H1 (cell line): ENCODE results near the gene RNASEL. TPM values are rescaled to one million over a fixed set of nuclear protein-coding genes. Genes with fewer than 3 reads are reported as not detected.

Experiments used
- CTCF ChIA-PET: fragments of 300-600 bp; sonication (Branson Sonifier 250); formaldehyde crosslinking; loops from one replicate; lab custom pipeline; 2021; ENCODE audit not compliant: partially characterized antibody; lab: Charles Lee
- POLR2A ChIA-PET: fragments of 300-600 bp; sonication (Branson Sonifier 250); formaldehyde crosslinking; loops from one replicate; lab custom pipeline; 2021; ENCODE audit warnings: inconsistent platforms; ENCODE audit not compliant: partially characterized antibody; lab: Charles Lee
- DNase-seq, 2 experiments: peaks; one replicate each; pipeline versions ENCODE4 v3.0.0 to v3.0.0-alpha.2; 2010 to 2022; ENCODE audit warnings: low spot score in 2 of 2, low read depth in 1 of 2, mixed read lengths in 1 of 2
- FAIRE-seq: peaks from 2 replicates; lab custom pipeline; 2011; peaks lifted over from hg19 to GRCh38; lab: Jason Lieb, UNC
- H2AFZ ChIP-seq: 2 replicates; pipeline ENCODE4 v1.8.1; 2012; ENCODE audit warnings: low read length, inconsistent platforms
- H2AK5ac ChIP-seq: 2 replicates; pipeline ENCODE4 v1.6.1; 2013; ENCODE audit warnings: low read depth, low read length
- H2BK120ac ChIP-seq: replicated peaks from 2 replicates; pipeline ENCODE3; 2013; ENCODE audit warnings: low read depth, low read length, inconsistent platforms
- H2BK12ac ChIP-seq: 2 replicates; pipeline ENCODE4 v1.6.1; 2013; ENCODE audit warnings: low read depth, low read length
- H2BK15ac ChIP-seq: 2 replicates; pipeline ENCODE4 v1.6.1; 2013; ENCODE audit warnings: low read length
- H2BK20ac ChIP-seq: 2 replicates; pipeline ENCODE4 v1.6.1; 2013; ENCODE audit warnings: low read length
- H2BK5ac ChIP-seq: 2 replicates; pipeline ENCODE4 v1.6.1; 2013; ENCODE audit warnings: low read depth, low read length
- H3K14ac ChIP-seq: 2 replicates; pipeline ENCODE4 v1.6.1; 2013; ENCODE audit warnings: inconsistent platforms; ENCODE audit not compliant: insufficient read length
- H3K18ac ChIP-seq: 2 replicates; pipeline ENCODE4 v1.6.1; 2013; ENCODE audit warnings: low read length; ENCODE audit errors: extremely low read depth
- H3K23ac ChIP-seq: 2 replicates; pipeline ENCODE4 v1.6.1; 2013; ENCODE audit warnings: inconsistent platforms; ENCODE audit not compliant: insufficient read length
- H3K23me2 ChIP-seq: 2 replicates; pipeline ENCODE4 v1.6.1; 2013; ENCODE audit warnings: low read depth, low read length
- H3K27ac ChIP-seq: 2 replicates; pipeline ENCODE4 v1.6.1; 2011; ENCODE audit warnings: low read depth, low read length, inconsistent platforms
- H3K27me3 ChIP-seq, 4 experiments: replicated peaks in 1 of 4; 1 replicate in 1 of 4; 2 replicates in 3 of 4; pipeline versions ENCODE4 v1.6.1 to v1.8.1; 2011 to 2013; ENCODE audit warnings: low read length in 3 of 4, mild to moderate bottlenecking in 3 of 4, inconsistent platforms in 2 of 4, mixed read lengths in 2 of 4, moderate library complexity in 1 of 4; ENCODE audit not compliant: control insufficient read depth in 3 of 4, insufficient read depth in 3 of 4; ENCODE audit errors: extremely low read depth in 1 of 4
- H3K36me3 ChIP-seq, 4 experiments: 2 replicates each; pipeline versions ENCODE4 v1.6.1 to v1.8.1; 2011 to 2013; ENCODE audit warnings: mild to moderate bottlenecking in 4 of 4, low read length in 3 of 4, moderate library complexity in 2 of 4, control low read depth in 1 of 4, inconsistent platforms in 1 of 4; ENCODE audit not compliant: insufficient read depth in 4 of 4, control insufficient read depth in 2 of 4
- H3K4ac ChIP-seq: replicated peaks from 2 replicates; pipeline ENCODE3; 2013; ENCODE audit warnings: low read length, low read depth, mixed read lengths, inconsistent platforms; ENCODE audit not compliant: insufficient read length
- H3K4me1 ChIP-seq, 4 experiments: replicated peaks in 1 of 4; 1 replicate in 1 of 4; 2 replicates in 3 of 4; pipeline versions ENCODE4 v1.6.1 to v1.8.1; 2011 to 2013; ENCODE audit warnings: low read length in 3 of 4, inconsistent platforms in 2 of 4, mixed read lengths in 1 of 4; ENCODE audit not compliant: insufficient read depth in 4 of 4, control insufficient read depth in 3 of 4
- H3K4me2 ChIP-seq, 2 experiments: 2 replicates each; pipeline versions ENCODE4 v1.6.1 to v1.8.1; 2011 to 2013; ENCODE audit warnings: low read depth in 2 of 2, low read length in 2 of 2, control low read depth in 1 of 2, inconsistent platforms in 1 of 2, mild to moderate bottlenecking in 1 of 2; ENCODE audit not compliant: insufficient read depth in 1 of 2
- H3K4me3 ChIP-seq, 4 experiments: fragments of 200-600, 300-600 bp in 1 of 4; sonication (generic), shearing (Covaris generic), sonication (Bioruptor Twin) in 1 of 4; 2 replicates each; pipeline versions ENCODE4 v1.5.1 to v1.8.1; 2011 to 2016; ENCODE audit warnings: low read length in 4 of 4, low read depth in 3 of 4, control low read depth in 2 of 4, inconsistent platforms in 2 of 4, mild to moderate bottlenecking in 2 of 4, mixed read lengths in 1 of 4, moderate library complexity in 1 of 4; ENCODE audit not compliant: insufficient read depth in 2 of 4; ENCODE audit errors: extremely low read depth in 1 of 4
- H3K56ac ChIP-seq: replicated peaks from 2 replicates; pipeline ENCODE3; 2013; ENCODE audit warnings: low read depth, mild to moderate bottlenecking, mixed read lengths, low read length, inconsistent platforms; ENCODE audit not compliant: insufficient read length
- H3K79me1 ChIP-seq: 2 replicates; pipeline ENCODE4 v1.6.1; 2013; ENCODE audit warnings: low read depth, low read length, control low read depth
- H3K79me2 ChIP-seq, 2 experiments: 2 replicates each; pipeline versions ENCODE4 v1.6.1 to v1.8.1; 2012 to 2013; ENCODE audit warnings: low read length in 2 of 2, mild to moderate bottlenecking in 2 of 2, inconsistent platforms in 1 of 2; ENCODE audit not compliant: insufficient read depth in 2 of 2, control insufficient read depth in 1 of 2
- H3K9ac ChIP-seq, 4 experiments: replicated peaks in 1 of 4; 1 replicate in 1 of 4; 2 replicates in 3 of 4; pipeline versions ENCODE4 v1.6.1 to v1.8.1; 2011 to 2013; ENCODE audit warnings: low read depth in 3 of 4, low read length in 3 of 4, control low read depth in 2 of 4, mild to moderate bottlenecking in 2 of 4, moderate library complexity in 2 of 4, inconsistent platforms in 1 of 4; ENCODE audit errors: extremely low read depth in 1 of 4
- H3K9me3 ChIP-seq, 2 experiments: 2 replicates each; pipeline versions ENCODE4 v1.6.1 to v1.8.1; 2012 to 2013; ENCODE audit warnings: mild to moderate bottlenecking in 2 of 2, moderate library complexity in 2 of 2, control low read depth in 1 of 2, inconsistent platforms in 1 of 2, low read depth in 1 of 2, low read length in 1 of 2, mixed read lengths in 1 of 2; ENCODE audit not compliant: insufficient read depth in 2 of 2
- H4K20me1 ChIP-seq, 2 experiments: replicated peaks in 1 of 2; 2 replicates each; pipeline versions ENCODE3 to v1.8.1; 2011 to 2013; ENCODE audit warnings: inconsistent platforms in 2 of 2, low read length in 2 of 2, mild to moderate bottlenecking in 1 of 2; ENCODE audit not compliant: insufficient read depth in 2 of 2, control insufficient read depth in 1 of 2
- H4K5ac ChIP-seq: 2 replicates; pipeline ENCODE4 v1.6.1; 2013; ENCODE audit warnings: low read length, low read depth, mixed read lengths, inconsistent platforms; ENCODE audit not compliant: insufficient read length
- H4K8ac ChIP-seq: 2 replicates; pipeline ENCODE4 v1.8.0; 2013; ENCODE audit warnings: mild to moderate bottlenecking, moderate library complexity, low read length, inconsistent platforms; ENCODE audit not compliant: insufficient read depth; ENCODE audit errors: extremely low read depth
- H4K91ac ChIP-seq: replicated peaks from 2 replicates; pipeline ENCODE3; 2013; ENCODE audit warnings: low read length, mixed read lengths, inconsistent platforms; ENCODE audit not compliant: insufficient read length
- CBX8 ChIP-seq: fragments of 300-800, 300-1000 bp; sonication (generic); IDR thresholded peaks from 2 replicates; pipeline ENCODE4 v1.7.1; 2016; ENCODE audit warnings: low read depth, low read length, borderline replicate concordance
- EGR1 ChIP-seq: IDR thresholded peaks from 2 replicates; pipeline ENCODE4 v1.6.1; 2011; ENCODE audit warnings: low read depth, low read length, borderline replicate concordance
- SIX5 ChIP-seq: IDR thresholded peaks from 2 replicates; pipeline ENCODE4 v1.6.1; 2011; ENCODE audit warnings: mild to moderate bottlenecking, low read depth, low read length
- SP4 ChIP-seq: IDR thresholded peaks from 2 replicates; pipeline ENCODE4 v1.6.1; 2012; ENCODE audit warnings: low read length, inconsistent platforms
- WGBS, 2 experiments: shearing (Covaris generic) in 1 of 2; methylation state at CpG; one replicate each; pipeline versions ENCODE4 v1.1.6 to v1.1.7; 2013 to 2015; ENCODE audit warnings: low lambda C conversion rate in 2 of 2, mixed read lengths in 2 of 2, inconsistent platforms in 1 of 2, low coverage in 1 of 2, missing lambda C conversion rate in 1 of 2; ENCODE audit not compliant: insufficient replicate concordance in 2 of 2, insufficient coverage in 1 of 2, insufficient read length in 1 of 2; ENCODE audit errors: extremely low coverage in 1 of 2, missing lambda C conversion rate in 1 of 2; 5-methylcytosine and 5-hydroxymethylcytosine counted together
- polyA plus RNA-seq, 7 experiments: library from polyadenylated mRNA; depleted of rRNA in 3 of 7; stranded (reverse) in 5 of 7; unstranded in 2 of 7; fragments of >200 nt in 5 of 7; fragments of 200-250 nt in 2 of 7; gene quantifications; 1 replicate in 5 of 7; 2 replicates in 1 of 7; 4 replicates in 1 of 7; pipeline versions ENCODE4 v1.2.1 to v1.2.3, GENCODE V29; 2011 to 2013; ENCODE audit warnings: missing spikeins in 2 of 7, mixed read lengths in 2 of 7
- total RNA-seq: library from RNA; stranded (reverse); fragmentation: NEBNext Ultra II Directional; extraction: Animal tissue kit (Norgen Biotek cat#: 25700); gene quantifications from 2 replicates; pipeline ENCODE4 v1.2.1, GENCODE V29; 2021

RNASEL gene
- total and polyA plus RNA-seq, 2 of the 8 experiments (the other 6 are each of a cell fraction or from before 2014, with no cell fraction given) = 0.39 to 0.78 TPM

- FAIRE-seq = no peak
- WGBS, 2 experiments = 87% methylated on average over 1 of the region's 1 CpG; no CpG with 5 or more reads in 1 of the 2 experiments
These were observed 33.6 kb downstream of the RNASEL start for GRCh38 chr1:182555493-182555892.

More at GRCh38 chr1:182555493-182555892, 33.6 kb downstream of the RNASEL start:
- H2BK5ac ChIP-seq = no peak overlapping the region
- H2BK120ac ChIP-seq = no peak overlapping the region
- TF ChIP-seq CBX8 (no peak), SIX5 (no peak), EGR1 (no peak), SP4 (no peak)
- no peak overlapping the region for H4K91ac ChIP-seq
- DNase-seq = no peak
- no peak overlapping the region for H4K5ac ChIP-seq
- no peaks in the 10 kb centered on the region for H3K79me2 ChIP-seq
- H2AK5ac ChIP-seq = no peak overlapping the region
- no peak overlapping the region for H3K14ac ChIP-seq
- H3K23me2 ChIP-seq = no peaks in the 10 kb centered on the region
- no peak overlapping the region for H2BK12ac ChIP-seq
- no peak overlapping the region for H2AFZ ChIP-seq
- H3K4me3 ChIP-seq = no peak overlapping the region
- no peak overlapping the region for H3K18ac ChIP-seq
- H3K27ac ChIP-seq = no peak overlapping the region
- H3K23ac ChIP-seq = no peak overlapping the region
- no peaks in the 10 kb centered on the region for H3K79me1 ChIP-seq
- no peaks in the 10 kb centered on the region; a peak in 1 of 4 replicates for H3K9me3 ChIP-seq
- H3K4me1 ChIP-seq = no peaks in the 10 kb centered on the region
- CTCF ChIA-PET = no interaction called here
- H3K9ac ChIP-seq = no peak overlapping the region
- H2BK15ac ChIP-seq = no peak overlapping the region
- H3K36me3 ChIP-seq = no peaks in the 10 kb centered on the region
- H3K56ac ChIP-seq = no peak overlapping the region
- H4K20me1 ChIP-seq = no peaks in the 10 kb centered on the region
- H3K27me3 ChIP-seq = no peaks in the 10 kb centered on the region
- H3K4ac ChIP-seq = no peak overlapping the region
- H3K4me2 ChIP-seq = no peak overlapping the region
- H4K8ac ChIP-seq = no peak overlapping the region
- H2BK20ac ChIP-seq = no peak overlapping the region
- POLR2A ChIA-PET = no interaction called here
